Renal cortex interstitium (tissue), 11 donors: Measurements from ENCODE around the gene MET. TPM values are rescaled to one million over a fixed set of nuclear protein-coding genes. Genes with fewer than 3 reads are reported as not detected.

ENCODE experiments used
- DNase-seq, 11 donors: peaks; one replicate each; pipeline ENCODE4 v3.0.0-alpha.2; 2013; ENCODE audit warnings: low read depth in 9 of 11, low spot score in 4 of 11; ENCODE audit errors: extremely low read depth in 1 of 11
- polyA plus RNA-seq, 3 donors: library from polyadenylated mRNA; unstranded; fragments of 120-200 nt; gene quantifications; one replicate each; pipeline ENCODE4 v1.2.1, GENCODE V29; 2013; ENCODE audit not compliant: insufficient read length in 3 of 3

Gene MET
- polyA plus RNA-seq, 3 donors = 41.0 to 55.2 (median 54.2) TPM

DNA sequence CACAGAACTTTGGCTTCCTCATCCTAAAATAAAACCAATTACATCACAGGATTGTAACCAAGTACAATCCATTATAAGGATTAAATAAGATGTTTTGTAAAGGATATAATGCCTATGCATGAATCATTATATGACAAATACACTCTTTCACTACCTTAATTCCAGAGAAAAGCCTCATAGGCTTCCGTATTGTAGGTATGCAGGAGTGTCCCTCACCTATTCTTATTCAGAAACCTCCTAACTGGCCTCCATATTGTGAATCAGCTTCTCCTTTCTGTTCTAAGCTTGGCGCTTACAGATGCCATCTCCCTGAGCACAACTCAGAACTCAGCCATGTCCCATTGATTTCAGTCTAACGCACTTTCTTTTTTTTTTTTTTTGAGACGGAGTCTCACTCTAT is 120.8 kb downstream of the MET start:
- DNase-seq = no peak

DNA sequence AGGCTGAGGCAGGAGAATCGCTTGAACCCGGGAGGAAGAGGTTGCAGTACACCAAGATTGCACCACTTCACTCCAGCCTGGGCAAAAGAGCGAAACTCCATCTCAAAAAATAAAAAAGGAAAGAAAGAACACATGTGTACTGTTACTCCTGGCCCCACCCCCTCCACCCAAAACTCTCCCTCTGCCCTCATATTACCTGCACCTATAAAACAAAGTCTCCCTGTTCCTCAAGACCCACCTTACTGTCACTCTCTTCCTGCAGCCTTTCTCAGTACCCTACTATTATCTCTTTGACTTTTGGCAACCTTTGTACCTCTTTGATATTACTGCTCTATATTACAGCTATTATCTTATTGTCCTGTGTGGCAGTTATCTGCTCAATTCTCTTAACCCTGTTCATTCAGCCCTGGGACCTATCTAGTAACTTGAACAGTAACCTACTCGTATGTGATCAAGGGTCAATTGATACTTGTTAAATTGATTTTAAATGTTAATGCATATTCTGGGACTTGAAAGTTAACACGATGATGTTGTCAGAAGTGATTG is 121.9 kb downstream of the MET start:
- no peak for DNase-seq

DNA sequence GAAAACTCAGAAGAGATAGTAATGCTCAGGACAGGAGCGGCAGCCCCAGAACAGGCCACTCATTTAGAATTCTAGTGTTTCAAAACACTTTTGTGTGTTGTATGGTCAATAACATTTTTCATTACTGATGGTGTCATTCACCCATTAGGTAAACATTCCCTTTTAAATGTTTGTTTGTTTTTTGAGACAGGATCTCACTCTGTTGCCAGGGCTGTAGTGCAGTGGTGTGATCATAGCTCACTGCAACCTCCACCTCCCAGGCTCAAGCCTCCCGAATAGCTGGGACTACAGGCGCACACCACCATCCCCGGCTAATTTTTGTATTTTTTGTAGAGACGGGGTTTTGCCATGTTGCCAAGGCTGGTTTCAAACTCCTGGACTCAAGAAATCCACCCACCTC is 124.5 kb downstream of the MET start:
- DNase-seq = no peak

GRCh38 chr7:116797612-116798011 is 125.6 kb downstream of the MET start:
- DNase-seq = no peak

DNA sequence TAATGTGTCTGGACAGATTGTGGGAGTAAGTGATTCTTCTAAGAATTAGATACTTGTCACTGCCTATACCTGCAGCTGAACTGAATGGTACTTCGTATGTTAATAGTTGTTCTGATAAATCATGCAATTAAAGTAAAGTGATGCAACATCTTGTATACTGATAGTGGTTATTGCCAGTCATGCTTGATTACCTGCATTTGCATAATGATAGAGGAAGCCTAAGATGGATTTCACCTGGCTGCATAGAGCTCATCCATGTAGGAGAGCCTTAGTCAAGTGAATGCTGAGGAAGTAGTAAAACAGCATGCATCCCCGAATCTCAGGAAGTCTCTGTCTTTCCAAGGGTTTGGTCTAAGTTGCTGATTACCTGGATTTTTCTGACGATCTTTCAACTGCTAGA is 126.2 kb downstream of the MET start:
- DNase-seq = no peak

GRCh38 chr7:116799916-116800315 is 127.9 kb downstream of the MET start:
- no peak for DNase-seq

- DNase-seq = no peak
Observed at GRCh38 chr7:116800594-116800993, 128.6 kb downstream of the MET start.

GRCh38 chr7:116801092-116801710 is 129.2 kb downstream of the MET start:
- no peak for DNase-seq

- no peak for DNase-seq
Observed at GRCh38 chr7:116802144-116802745, 130.2 kb downstream of the MET start.

GRCh38 chr7:116802746-116803152 is 130.8 kb downstream of the MET start:
- no peak for DNase-seq

DNA sequence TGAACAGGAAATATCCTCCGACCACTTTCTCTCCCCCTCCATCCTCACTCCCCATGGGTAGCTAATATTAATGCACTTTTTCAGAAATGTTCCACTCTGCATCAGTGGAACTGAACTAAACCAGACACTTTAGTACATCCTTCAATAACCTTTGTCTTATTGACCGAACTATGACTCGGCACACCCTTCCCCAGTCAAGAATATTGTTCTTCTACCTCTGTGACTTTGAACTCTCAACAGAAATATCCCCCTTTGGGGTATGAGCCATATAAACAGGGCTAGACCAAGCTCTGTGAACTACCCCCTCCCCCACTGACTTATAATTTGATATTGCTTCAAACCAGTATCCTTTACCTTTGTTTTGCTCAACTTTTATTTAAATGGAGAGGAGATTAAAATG is 132.5 kb downstream of the MET start:
- no peak for DNase-seq

DNA sequence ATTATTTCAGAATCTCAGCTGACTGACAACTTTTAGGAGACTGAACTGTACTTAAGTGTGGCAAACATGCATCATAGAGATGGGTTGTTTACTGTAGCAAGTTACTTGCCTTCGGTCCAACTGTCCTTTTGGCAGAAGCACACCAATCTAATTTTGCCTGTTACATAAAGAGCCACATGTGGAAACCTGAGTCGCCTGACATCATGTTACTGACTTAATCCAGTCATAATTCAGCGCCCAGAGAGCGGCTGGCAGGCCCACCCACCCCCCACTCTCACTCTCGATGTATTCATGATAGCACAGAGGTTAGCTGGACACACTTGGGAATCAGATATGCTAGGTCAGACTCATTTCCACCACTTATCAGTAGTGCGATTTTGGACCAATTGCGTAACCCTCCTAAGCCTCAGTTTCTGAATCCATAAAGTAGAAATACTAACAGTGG is 133.1 kb downstream of the MET start:
- peak in 2 of 11 donors; percentile 24 to 38 for DNase-seq

DNA sequence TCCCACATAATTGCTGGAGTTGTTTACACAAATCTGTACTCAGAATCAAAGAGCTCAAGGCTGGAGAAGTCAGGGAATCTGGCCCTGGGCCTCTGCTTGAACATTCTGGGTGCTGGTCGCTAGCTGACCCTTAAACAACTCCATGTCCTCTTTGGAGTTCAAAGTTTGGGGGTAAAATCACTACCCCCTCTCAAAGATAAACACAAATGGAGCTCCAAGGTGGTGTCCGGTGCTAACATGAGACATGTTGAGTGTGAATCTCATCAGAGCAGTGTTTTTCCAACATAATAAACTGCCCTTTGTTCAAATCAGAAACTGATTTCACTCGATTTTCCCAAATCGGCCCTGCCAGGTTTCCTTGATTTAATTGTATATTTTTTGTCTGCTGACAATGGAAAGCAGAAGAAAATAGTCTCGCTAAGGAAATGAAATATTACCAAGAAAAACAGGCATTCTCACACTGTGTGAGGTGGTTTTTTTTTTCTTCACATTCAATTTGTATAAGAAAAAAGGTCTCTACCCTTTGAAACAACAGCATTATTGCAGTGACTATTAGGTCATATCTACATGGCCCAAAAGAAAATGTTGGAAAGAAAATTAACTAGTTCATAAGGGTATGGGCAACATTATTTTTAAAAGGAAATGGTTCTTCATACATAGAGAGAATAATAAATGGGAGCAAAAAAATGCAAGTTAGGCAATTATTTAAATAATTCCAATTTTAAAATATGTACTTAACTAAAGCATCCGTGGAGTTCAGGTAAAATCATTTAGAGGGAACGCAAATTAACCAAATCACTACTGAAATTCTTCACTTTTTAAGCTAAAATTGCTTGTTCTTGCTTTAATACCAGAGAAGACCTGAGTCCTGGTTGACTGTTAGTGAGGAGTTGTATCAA is 134.3 kb downstream of the MET start:
- DNase-seq = no peak

GRCh38 chr7:116807011-116807560 is 135.1 kb downstream of the MET start:
- DNase-seq = no peak

DNA sequence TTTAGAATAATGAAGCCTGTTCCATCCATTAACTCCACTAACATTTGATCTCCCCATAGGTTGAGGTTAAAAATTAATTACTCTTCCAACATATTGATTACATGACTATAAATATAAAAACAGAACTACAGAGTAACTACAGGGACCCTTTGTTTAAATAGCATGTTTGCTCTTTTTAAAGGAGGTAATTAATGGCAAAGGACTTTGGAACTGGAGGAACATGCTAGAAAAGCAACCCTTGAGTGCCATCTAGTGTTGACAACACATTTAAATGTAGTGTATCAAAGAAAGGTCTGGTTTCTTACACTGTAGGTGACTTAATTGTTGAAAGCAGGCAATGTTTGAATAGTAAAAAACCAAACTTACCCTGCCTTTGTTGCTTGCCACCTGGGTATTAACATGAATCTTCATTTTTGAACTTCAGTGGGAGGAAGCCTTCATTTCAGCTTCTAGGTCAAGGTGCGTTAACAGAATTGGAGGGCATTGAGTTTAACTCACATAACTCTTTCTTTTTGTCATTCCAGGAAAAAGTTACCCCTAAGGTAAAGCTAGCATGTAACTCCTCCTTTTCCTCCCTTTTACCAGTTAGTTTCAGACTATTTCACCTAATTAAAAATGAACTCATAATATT is 137.8 kb downstream of the MET start:
- peak; percentile 52 to 81 (median 66) for DNase-seq

DNA sequence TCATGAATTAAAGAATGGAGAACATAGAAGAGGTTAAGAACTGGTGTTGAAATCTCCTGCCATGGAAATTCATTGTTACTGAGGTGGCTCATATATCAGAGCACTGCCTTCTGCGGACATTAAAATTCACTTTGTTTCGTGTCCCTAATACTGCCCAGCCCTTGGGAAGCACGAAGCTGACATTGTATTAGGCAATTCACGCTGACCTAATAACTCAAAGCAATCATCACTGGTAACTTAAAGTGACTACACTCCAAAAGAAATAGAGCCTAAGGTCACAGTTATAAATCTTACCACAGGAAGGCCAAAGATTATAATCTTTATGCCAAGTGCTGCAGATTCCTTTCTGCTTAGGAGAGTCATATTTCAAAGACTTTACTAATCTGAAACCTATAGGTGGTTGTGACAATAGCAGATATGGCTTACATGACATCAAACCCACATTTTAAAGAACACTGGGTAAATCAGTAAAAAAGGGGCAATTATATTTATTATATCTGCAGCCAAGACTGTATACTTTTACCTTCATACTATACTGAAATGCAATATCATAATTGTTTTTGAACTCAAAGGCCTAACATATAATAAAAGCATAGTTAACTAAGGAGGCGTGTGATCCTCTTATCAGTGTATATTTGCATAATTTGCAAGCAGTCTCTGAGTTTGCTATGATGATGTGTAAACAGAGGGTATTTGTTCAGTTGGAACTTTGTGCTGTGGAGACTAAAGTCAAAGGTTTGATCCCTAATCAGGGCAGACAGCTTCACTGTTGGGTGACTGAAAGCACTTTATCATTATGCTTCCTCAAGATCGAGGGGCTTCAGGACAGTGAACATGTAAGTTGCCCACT is 138.5 kb downstream of the MET start:
- DNase-seq = no peak

GRCh38 chr7:116811768-116812167 is 139.8 kb downstream of the MET start:
- DNase-seq = no peak

DNA sequence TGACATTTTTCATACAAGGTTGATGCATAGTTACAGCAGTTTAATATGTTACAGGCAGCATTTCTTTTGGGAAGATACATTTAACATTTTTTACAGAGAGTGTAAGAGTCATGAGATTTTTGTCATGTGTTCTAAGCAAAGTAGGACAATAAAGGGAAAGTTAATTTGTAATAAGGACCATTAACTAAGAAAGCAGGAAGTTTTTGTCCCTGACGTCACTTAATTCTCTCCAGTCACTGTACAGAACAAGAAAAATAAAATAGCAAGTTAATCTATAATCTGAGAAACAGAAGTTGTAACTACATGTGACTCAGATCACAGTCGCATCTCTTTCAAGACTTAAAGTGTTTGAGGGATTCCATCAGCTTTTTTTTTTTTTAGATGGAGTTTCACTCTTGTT is 140.9 kb downstream of the MET start:
- peak in 5 of 11 donors; percentile 17 to 73 (median 45) for DNase-seq
